PC-3 (cell line): ENCODE measurements around the gene SLC9B2. TPM values are rescaled to one million over a fixed set of nuclear protein-coding genes. Genes with fewer than 3 reads are reported as not detected.

Source experiments
- ATAC-seq: fragments of 200-7000 bp; cut with Tn5 transposase; 2 replicates; pipeline ENCODE4 v1.9.1; 2020; ENCODE audit warnings: mild to moderate bottlenecking, moderate library complexity
- BruUV-seq: library from RNA; stranded (reverse); fragments of 400-500 nt; replicated peaks from 2 replicates; lab custom pipeline; 2021; lab: Mats Ljungman, UMichigan
- CTCF ChIA-PET: fragments of 300-600 bp; sonication (Branson Sonifier 250); formaldehyde crosslinking; loops from one replicate; lab custom pipeline; 2022; ENCODE audit warnings: antibody characterized with exemption; lab: Charles Lee
- POLR2A ChIA-PET: fragments of 300-600 bp; sonication (Branson Sonifier 250); formaldehyde crosslinking; loops from one replicate; lab custom pipeline; 2022; ENCODE audit warnings: antibody characterized with exemption; ENCODE audit not compliant: unreplicated experiment; lab: Charles Lee
- DNase-seq: peaks from one replicate; pipeline ENCODE4 v3.0.0-alpha.2; 2015
- H2AFZ ChIP-seq: fragments of 300-600 bp; sonication (generic); 2 replicates; pipeline ENCODE4 v1.6.0; 2016; ENCODE audit warnings: antibody characterized with exemption, low read length
- H3F3A ChIP-seq: fragments of 300-600 bp; sonication (generic); one replicate; pipeline ENCODE4 v1.6.0; 2017; ENCODE audit warnings: antibody characterized with exemption, low read length, control low read depth, mild to moderate bottlenecking; ENCODE audit not compliant: unreplicated experiment
- H3K27ac ChIP-seq: fragments of 300-600 bp; sonication (generic); 2 replicates; pipeline ENCODE4 v1.5.1; 2016; ENCODE audit warnings: mild to moderate bottlenecking, low read length
- H3K27me3 ChIP-seq: fragments of 300-600 bp; sonication (generic); 2 replicates; pipeline ENCODE4 v1.6.1; 2016; ENCODE audit warnings: low read length, mixed read lengths
- H3K36me3 ChIP-seq: fragments of 300-600 bp; sonication (generic); 2 replicates; pipeline ENCODE4 v1.6.1; 2016; ENCODE audit warnings: low read depth, mixed run types, low read length, mixed read lengths
- H3K4me1 ChIP-seq: fragments of 300-600 bp; sonication (generic); 2 replicates; pipeline ENCODE4 v1.5.1; 2016; ENCODE audit warnings: low read length; ENCODE audit not compliant: insufficient read depth
- H3K4me2 ChIP-seq: fragments of 300-600 bp; sonication (generic); 2 replicates; pipeline ENCODE4 v1.6.0; 2016; ENCODE audit warnings: low read length
- H3K4me3 ChIP-seq: fragments of 300-600 bp; sonication (generic); 2 replicates; pipeline ENCODE4 v1.5.1; 2016; ENCODE audit warnings: mild to moderate bottlenecking, low read length, mixed read lengths
- H3K79me2 ChIP-seq: fragments of 300-600 bp; sonication (generic); 2 replicates; pipeline ENCODE4 v1.6.1; 2017; ENCODE audit warnings: low read length, mixed read lengths
- H3K9ac ChIP-seq: fragments of 300-600 bp; sonication (generic); 2 replicates; pipeline ENCODE4 v1.6.0; 2016; ENCODE audit warnings: mild to moderate bottlenecking, low read length
- H3K9me2 ChIP-seq: fragments of 300-600 bp; sonication (generic); replicated peaks from 2 replicates; pipeline ENCODE4 v1.6.1; 2016; ENCODE audit warnings: mixed run types, low read length, mixed read lengths
- H3K9me3 ChIP-seq: fragments of 300-600 bp; sonication (generic); 2 replicates; pipeline ENCODE4 v1.6.1; 2016; ENCODE audit warnings: low read length, mixed read lengths
- H4K20me1 ChIP-seq: fragments of 300-600 bp; sonication (generic); 2 replicates; pipeline ENCODE4 v1.6.1; 2016; ENCODE audit warnings: low read length, mixed read lengths
- CTCF ChIP-seq: fragments of 300-600 bp; sonication (generic); conservative IDR thresholded peaks from 2 replicates; pipeline ENCODE4 v1.5.1; 2017; ENCODE audit warnings: antibody characterized with exemption, low read depth, mild to moderate bottlenecking, low read length
- EZH2 ChIP-seq: fragments of 300-600 bp; sonication (generic); IDR thresholded peaks from one replicate; pipeline ENCODE4 v1.6.1; 2017; ENCODE audit warnings: antibody characterized with exemption, mild to moderate bottlenecking, low read length; ENCODE audit not compliant: unreplicated experiment
- EZH2phosphoT487 ChIP-seq: fragments of 300-600 bp; sonication (generic); IDR thresholded peaks from 2 replicates; pipeline ENCODE4 v1.6.1; 2018; ENCODE audit warnings: mild to moderate bottlenecking, antibody characterized with exemption, low read length, borderline replicate concordance
- intact Hi-C: fragments of 100-400 bp; cut with micrococcal nuclease; formaldehyde crosslinking; loops from 2 replicates; pipeline ENCODE4 v1.9.0; 2023
- total RNA-seq: library from RNA; depleted of rRNA; stranded (reverse); fragments of >200 nt; gene quantifications from 2 replicates; pipeline ENCODE4 v1.2.3, GENCODE V29; 2014

Gene SLC9B2
- total RNA-seq, 1 experiment from 2014 or later = 13.6 TPM

- no TSS peak for BruUV-seq
- Histone ChIP-seq H3K4me1 (no peaks in the 10 kb centered on the region), H3K9ac (no peak overlapping the region), H3K79me2 (no peaks in the 10 kb centered on the region), H3K36me3 (peaks cover 15% of the 10 kb centered on the region), H4K20me1 (no peaks in the 10 kb centered on the region), H3K4me3 (no peak overlapping the region), H3K9me3 (no peaks in the 10 kb centered on the region), H3K27me3 (no peaks in the 10 kb centered on the region), H3K27ac (no peak overlapping the region), H3K4me2 (no peak overlapping the region), H2AFZ (no peak overlapping the region), H3K9me2 (no peaks in the 10 kb centered on the region), H3F3A (no peaks in the 10 kb centered on the region)
- ChIA-PET POLR2A (no interaction called here), CTCF (no interaction called here)
- DNase-seq (no peak), ATAC-seq (no peak)
- no peak for TF ChIP-seq EZH2phosphoT487
- TF ChIP-seq CTCF = no peak
- no peak for TF ChIP-seq EZH2
- intact Hi-C loops = no loop called here
These were observed 41.6 kb upstream of the SLC9B2 start for GRCh38 chr4:103118166-103118565.

- H2AFZ ChIP-seq = no peak overlapping the region
- H3K4me3 ChIP-seq = no peak overlapping the region
- no peak for DNase-seq
- no peak for ATAC-seq
- H3K9me3 ChIP-seq = no peaks in the 10 kb centered on the region
- H3K4me2 ChIP-seq = no peak overlapping the region
- no peaks in the 10 kb centered on the region for H3F3A ChIP-seq
- intact Hi-C loops = no loop called here
- H3K27ac ChIP-seq = no peak overlapping the region
- TF ChIP-seq EZH2 = no peak
- no peak for TF ChIP-seq EZH2phosphoT487
- TF ChIP-seq CTCF = no peak
- no TSS peak for BruUV-seq
- H3K9ac ChIP-seq = no peak overlapping the region
- H3K27me3 ChIP-seq = no peaks in the 10 kb centered on the region
- no peaks in the 10 kb centered on the region for H4K20me1 ChIP-seq
- POLR2A ChIA-PET = no interaction called here
- no peaks in the 10 kb centered on the region for H3K79me2 ChIP-seq
- no peaks in the 10 kb centered on the region for H3K9me2 ChIP-seq
- H3K4me1 ChIP-seq = no peaks in the 10 kb centered on the region
- CTCF ChIA-PET = no interaction called here
- peaks cover 35% of the 10 kb centered on the region for H3K36me3 ChIP-seq
These were observed 35.0 kb upstream of the SLC9B2 start for GRCh38 chr4:103111598-103111997.

- Histone ChIP-seq H3K9ac (no peak overlapping the region), H3K9me2 (no peaks in the 10 kb centered on the region), H2AFZ (no peak overlapping the region), H3K9me3 (no peaks in the 10 kb centered on the region), H3F3A (no peaks in the 10 kb centered on the region), H3K79me2 (no peaks in the 10 kb centered on the region), H3K4me3 (no peak overlapping the region), H3K36me3 (peaks cover 31% of the 10 kb centered on the region; the same call in 1 of the 2 replicates), H3K4me2 (no peak overlapping the region), H3K4me1 (0 out of 2 replicates have a peak, but pooled peaks cover 5% of the 10 kb centered on the region), H3K27ac (no peak overlapping the region), H4K20me1 (no peaks in the 10 kb centered on the region), H3K27me3 (no peaks in the 10 kb centered on the region)
- ChIA-PET CTCF (no interaction called here), POLR2A (no interaction called here)
- ATAC-seq (no peak), DNase-seq (no peak)
- intact Hi-C loops = no loop called here
- TF ChIP-seq EZH2phosphoT487 (no peak), EZH2 (no peak), CTCF (no peak)
- no TSS peak for BruUV-seq
These were observed 32.0 kb upstream of the SLC9B2 start for GRCh38 chr4:103108542-103108941.
